ENCODE data around the gene NME1.

DNA sequence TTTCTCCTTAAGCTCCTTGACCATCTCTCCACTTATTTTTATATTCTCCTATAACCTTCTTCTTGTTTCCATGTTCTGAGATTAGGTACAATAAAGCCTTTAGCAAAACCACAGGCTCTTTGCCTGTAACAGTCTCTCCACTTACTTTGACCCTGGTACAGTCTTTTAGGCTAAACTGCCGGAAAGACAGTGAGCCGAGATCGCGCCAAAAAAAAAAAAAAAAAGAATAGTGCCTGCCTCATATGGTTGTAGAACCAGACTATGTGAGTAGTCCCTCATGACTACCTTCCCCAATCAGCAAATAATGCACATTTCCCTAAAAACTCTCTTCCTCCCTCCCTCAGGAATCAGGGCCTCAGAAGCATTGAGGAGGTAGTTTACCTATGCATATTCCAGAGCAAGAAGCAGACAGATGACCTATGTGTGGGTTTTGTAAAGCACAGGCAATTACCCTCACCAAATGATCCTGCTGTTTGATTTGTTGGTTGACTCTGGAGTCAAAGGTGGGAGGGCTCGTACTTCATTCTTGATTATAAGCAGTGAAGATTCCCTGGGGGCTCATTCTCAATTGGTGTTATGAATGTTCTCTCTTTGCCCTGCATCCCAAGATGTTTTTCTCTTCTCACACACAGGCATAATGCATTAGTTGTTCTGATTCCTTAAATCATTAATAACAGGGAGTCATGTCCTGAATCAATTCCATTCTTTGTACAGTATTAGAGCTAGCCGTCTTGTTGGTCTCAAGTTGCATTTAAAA lies 8.9 kb upstream of the NME1 start:
- TF ChIP-seq EZH2 (IDR thresholded peaks at IDR 0.05; ENCODE audit: insufficient read depth, poor library complexity, severe bottlenecking) (no peak), EZH2phosphoT487 (IDR thresholded peaks at IDR 0.05; ENCODE audit: insufficient read depth, low read depth) (no peak)

Measured in GM23248 (cell line).